GM18505 (cell line): Measurements from ENCODE around the gene DOCK9.

Experiments
- ATAC-seq: cut with Tn5 transposase; IDR thresholded peaks from one replicate; pipeline ENCODE4 v1.9.1; 2021; ENCODE audit not compliant: unreplicated experiment
- POLR2A ChIP-seq: IDR thresholded peaks from 4 replicates; pipeline ENCODE4 v1.6.1; 2011; ENCODE audit warnings: borderline replicate concordance; ENCODE audit not compliant: insufficient read depth, insufficient read length; ENCODE audit errors: extremely low read depth

DOCK9 gene

DNA sequence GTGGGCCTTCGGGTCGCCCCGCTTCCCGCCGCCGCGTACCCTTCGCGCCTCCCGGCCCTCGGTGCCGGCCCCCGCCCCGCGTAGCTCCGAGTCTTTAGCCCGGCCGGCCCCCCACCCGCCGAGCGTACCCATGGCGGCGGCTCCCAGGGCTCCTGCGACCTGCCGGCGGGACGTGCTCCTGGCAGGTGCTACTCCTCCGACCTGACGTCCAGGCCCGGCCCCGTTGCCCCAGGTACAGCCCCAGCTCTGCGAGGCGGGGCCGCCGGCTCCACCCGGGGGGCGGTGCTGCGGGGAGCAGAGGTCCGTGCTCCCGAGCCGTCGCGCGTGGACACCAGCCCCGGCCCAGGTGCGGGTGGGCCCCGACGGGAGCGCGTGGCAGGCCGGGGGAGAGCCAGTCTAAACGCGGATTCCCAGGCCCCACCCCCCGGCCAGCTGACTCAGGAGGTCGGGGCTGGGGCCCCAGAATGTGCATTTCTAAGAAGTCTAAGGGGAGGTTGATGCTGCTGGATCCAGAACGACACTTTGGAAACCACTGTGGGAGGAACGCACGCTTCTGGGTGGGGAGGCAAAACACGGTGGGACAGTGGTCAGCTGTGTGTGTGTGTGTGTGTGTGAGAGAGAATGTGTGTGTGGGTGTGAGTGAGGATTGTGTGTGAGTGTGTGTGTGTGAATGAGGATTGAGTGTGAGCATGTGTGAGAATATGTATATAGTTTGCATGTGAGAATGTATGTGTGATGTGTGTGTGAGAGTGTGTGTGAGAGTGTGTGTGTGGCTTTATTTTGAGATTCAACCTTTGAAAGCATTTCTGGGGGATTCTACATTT lies 225.2 kb downstream of the DOCK9 start, which contains the start of gene SLC15A1:
SLC15A1 (minus strand) TSS at position 206 of the 824 bp plus-strand sequence; CDS start at position 132, 74 bp downstream.
- no peak for ATAC-seq
- no peak for TF ChIP-seq POLR2A

DNA sequence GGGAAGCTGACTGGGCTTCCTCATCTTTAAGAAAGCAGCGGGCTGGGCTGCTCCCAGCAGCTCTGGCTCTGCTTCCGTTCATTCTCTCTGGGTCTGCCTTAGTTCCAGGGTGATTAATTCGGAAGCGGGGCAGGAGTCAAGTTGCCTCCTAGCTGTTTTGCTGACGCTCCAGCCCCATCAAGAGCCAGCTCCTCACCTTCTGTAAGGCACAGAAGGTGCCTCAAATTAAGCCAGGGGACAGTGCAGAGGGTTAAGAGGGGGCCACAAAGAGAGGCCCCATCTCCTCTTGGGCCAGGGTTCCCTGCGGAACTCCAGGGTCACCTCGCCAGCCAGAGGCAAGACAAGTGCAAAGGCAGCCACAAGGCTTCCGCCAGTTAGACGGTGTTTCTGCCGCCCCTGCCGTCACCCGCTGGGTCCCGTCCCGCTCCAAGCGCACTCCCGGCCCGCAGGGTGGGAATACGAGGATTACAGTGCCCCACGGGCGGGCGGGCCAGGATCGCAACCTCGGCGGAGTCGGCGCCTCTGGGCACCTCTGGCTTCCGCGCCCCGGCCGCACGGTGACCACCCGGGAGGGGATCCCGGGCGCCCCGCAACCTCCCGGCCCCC lies 225.9 kb downstream of the DOCK9 start:
- TF ChIP-seq POLR2A: no peak
- ATAC-seq: no peak

DNA sequence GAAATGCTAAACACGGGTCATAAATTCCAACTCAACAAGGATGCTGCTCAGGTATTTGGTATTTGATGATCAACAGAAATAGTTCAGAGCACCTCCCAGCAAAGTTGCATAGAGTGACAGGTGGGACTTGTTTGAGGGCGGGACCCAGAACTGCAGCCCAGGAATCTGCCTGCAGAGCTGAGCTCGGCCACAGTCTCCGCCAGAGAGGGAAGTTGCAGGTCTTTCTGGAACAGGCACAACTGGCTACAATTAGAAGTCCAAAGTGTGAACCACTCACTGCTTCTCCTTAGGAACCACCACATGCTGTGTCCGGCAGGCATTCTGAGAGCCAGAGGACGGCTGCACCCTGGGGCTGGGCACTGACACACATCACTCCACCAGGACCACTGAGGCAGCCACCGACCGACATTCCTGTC lies 226.5 kb downstream of the DOCK9 start:
- no peak for TF ChIP-seq POLR2A
- ATAC-seq: no peak

DNA sequence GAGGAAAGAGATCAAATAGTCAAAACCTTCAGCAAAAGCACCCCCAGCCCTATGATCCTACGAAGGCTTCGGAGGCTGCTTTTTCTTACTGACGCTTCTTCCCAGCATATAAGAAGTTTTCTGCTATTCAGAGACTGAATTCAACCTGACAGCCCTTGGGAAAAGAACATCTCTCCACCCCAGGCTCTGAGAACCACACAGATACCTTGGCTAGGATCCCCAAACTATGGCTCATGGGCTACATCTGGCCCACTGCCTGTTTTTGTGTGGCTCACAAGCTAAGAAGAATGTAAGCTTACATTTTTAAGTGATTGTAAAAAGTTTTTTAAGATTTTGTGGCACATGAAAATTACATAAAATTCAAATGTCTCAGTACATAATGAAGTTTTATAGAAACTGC lies 228.4 kb downstream of the DOCK9 start:
- no peak for TF ChIP-seq POLR2A

DNA sequence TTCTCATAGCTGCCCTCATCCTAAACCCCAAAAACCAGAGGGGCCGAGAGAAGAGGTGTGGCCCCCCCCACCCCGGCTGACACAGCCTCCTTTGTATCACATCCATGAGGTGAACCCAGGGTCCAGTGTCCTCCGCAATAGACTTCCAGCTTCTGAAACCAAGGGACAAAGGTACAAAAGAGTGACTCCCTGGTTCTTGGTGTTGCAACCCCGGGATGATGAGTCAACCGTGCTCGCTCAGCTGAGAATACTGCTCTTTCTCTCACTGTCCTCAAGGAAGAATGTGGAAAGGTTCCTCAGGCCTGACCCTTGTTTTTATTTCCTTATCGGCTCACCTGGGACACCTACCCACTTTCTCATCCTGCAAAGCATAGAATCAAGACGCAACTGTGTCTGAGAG lies 230.9 kb downstream of the DOCK9 start:
- no peak for TF ChIP-seq POLR2A
- ATAC-seq: no peak

More for the DNA sequence above, 228.4 kb downstream of the DOCK9 start:
- ATAC-seq: no peak
